ENCODE data around the gene SPEM2. TPM values are rescaled to one million over a fixed set of nuclear protein-coding genes. Genes with fewer than 3 reads are reported as not detected.

Gene SPEM2
- total RNA-seq, 4 donors from 2014 or later, result 0.40 TPM; not detected in 3

GRCh38 chr17:7403043-7403726, 22.2 kb upstream of the SPEM2 start:
- Histone ChIP-seq H3K27ac (peak overlapping the region; percentile 81 to 84 (median 81)), H3K9me3 (no peaks in the 10 kb centered on the region), H3K36me3 (no peaks in the 10 kb centered on the region), H3K4me1 (peaks cover 9 to 19% of the 10 kb centered on the region in 2 donors), H3K4me3 (replicated peaks in 1 of 3) (peak overlapping the region in 2 of 3 donors; percentile 59 to 64), H3K27me3 (no peaks in the 10 kb centered on the region)
- intact Hi-C loops (cut with DNase I), result no loop called here
- WGBS, 2 donors, result 11 to 15% methylated on average over 14 to 16 of the region's 16 CpGs
- TF ChIP-seq POLR2A (IDR thresholded peaks at IDR 0.05) (no peak), CTCF (IDR thresholded peaks at IDR 0.05) (no peak)
- DNase-seq, result no peak

GRCh38 chr17:7403727-7403976, 21.8 kb upstream of the SPEM2 start:
- intact Hi-C loops (cut with DNase I), result no loop called here
- H3K27ac ChIP-seq, result peak overlapping the region; percentile 81 to 84 (median 81)
- peaks cover 9 to 19% of the 10 kb centered on the region in 2 donors for H3K4me1 ChIP-seq
- WGBS, 2 donors, result 0% methylated on average over 4 to 11 of the region's 13 CpGs
- H3K9me3 ChIP-seq, result no peaks in the 10 kb centered on the region
- no peak for DNase-seq
- H3K4me3 ChIP-seq (replicated peaks in 1 of 3), result peak overlapping the region in 2 of 3 donors; percentile 59 to 64
- H3K27me3 ChIP-seq, result no peaks in the 10 kb centered on the region
- TF ChIP-seq CTCF (IDR thresholded peaks at IDR 0.05) (no peak), POLR2A (IDR thresholded peaks at IDR 0.05) (no peak)
- no peaks in the 10 kb centered on the region for H3K36me3 ChIP-seq

DNA sequence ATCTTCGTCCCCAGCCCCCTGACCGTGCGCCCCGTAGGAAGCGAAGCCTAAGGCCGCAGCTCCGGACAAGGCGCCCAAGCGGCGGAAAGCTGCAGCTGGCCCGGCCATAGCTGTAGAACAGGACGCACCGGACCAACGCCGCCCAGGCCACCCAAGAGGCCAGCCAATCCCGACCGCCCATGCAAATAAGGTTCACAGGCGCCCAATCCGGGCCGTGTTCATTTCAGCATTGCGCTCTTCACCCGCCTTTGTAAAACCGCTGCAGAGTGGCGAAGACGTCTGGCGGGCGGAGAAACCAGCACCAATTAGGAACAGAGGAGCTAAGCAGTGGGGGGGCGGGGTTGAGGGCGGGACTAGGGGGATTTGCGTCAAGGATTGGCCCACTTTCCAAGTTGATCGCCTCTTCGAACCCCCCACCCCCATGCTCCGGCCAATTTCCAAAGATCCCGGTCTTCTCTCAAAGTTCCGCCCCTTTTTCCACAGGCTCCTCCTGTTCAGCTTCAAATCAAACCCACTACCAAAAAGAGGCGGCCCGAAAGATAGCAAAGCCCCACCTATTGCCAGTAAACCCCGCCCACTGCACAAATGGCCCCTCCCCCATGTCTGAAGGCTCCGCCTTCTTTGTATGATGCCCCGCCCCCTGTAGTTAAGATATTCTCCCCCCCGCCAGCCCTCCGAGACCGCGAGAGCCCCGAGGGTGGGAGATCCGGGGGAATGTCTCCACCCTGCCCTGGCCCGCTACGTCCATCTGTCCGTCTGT, 21.3 kb upstream of the SPEM2 start, which contains the start of gene TMEM256:
TMEM256 (minus strand) TSS at position 121 of the 760 bp plus-strand sequence; CDS start at position 108, 13 bp downstream.
- H3K9me3 ChIP-seq, result no peaks in the 10 kb centered on the region
- intact Hi-C loops (cut with DNase I), result no loop called here
- H3K27ac ChIP-seq, result peak within 1 kb of the TSS; percentile 81 to 84 (median 81)
- H3K4me1 ChIP-seq, result peaks cover 9 to 19% of the 10 kb centered on the region in 2 donors
- H3K36me3 ChIP-seq, result no peaks in the 10 kb centered on the region
- WGBS, 2 donors, result 0 to 1% methylated on average over 29 to 31 of the region's 49 CpGs
- no peaks in the 10 kb centered on the region for H3K27me3 ChIP-seq
- TF ChIP-seq CTCF (IDR thresholded peaks at IDR 0.05), result no peak
- peak; percentile 79 to 99 for TF ChIP-seq POLR2A (IDR thresholded peaks at IDR 0.05)
- DNase-seq, result peak; percentile 99
- peak within 1 kb of the TSS; percentile 47 to 64 (median 59) for H3K4me3 ChIP-seq (replicated peaks in 1 of 3)

DNA sequence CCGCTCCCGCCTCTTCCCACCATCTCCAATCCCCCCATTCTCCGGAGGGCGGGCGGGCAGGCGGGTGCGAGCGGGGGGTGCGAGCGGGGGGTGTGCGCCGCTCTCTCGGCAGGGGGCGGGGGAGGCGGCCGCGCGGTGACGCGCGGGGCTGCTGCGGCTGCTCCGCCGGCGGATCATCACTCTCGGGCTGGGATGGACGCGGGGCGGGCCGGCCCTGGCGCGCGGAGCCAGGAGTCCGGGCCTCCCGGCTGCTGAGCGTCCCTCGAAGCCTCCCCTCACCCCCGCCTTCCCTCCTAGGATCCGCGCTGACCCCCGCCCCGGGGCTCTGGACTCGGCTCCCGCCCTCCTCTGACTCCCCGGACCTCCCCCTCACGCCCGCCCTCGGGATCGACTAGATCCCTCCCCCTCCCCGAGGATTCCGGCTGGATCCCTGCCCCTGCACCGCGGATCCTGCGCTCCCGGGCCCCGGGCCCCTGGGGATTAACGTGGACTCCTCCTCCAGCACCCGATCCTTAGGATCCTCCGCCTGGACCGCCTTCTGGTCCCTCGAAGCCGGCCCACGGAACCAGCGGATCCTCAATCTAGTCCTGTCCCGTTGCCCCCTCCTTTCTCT, 20.6 kb upstream of the SPEM2 start:
- H3K27ac ChIP-seq, result peak overlapping the region; percentile 55 to 84 (median 81)
- peak overlapping the region; percentile 42 to 57 (median 47) for H3K4me3 ChIP-seq (replicated peaks in 1 of 3)
- intact Hi-C loops (cut with DNase I), result no loop called here
- DNase-seq, result peak; percentile 35 to 41
- WGBS, 2 donors, result 1% methylated on average over 12 to 26 of the region's 65 CpGs
- no peaks in the 10 kb centered on the region for H3K9me3 ChIP-seq
- no peaks in the 10 kb centered on the region for H3K27me3 ChIP-seq
- peaks cover 9 to 19% of the 10 kb centered on the region in 2 donors for H3K4me1 ChIP-seq
- H3K36me3 ChIP-seq, result no peaks in the 10 kb centered on the region
- TF ChIP-seq POLR2A (IDR thresholded peaks at IDR 0.05) (no peak), CTCF (IDR thresholded peaks at IDR 0.05) (no peak)

Data from thyroid gland (tissue), 4 donors.